Smooth muscle cell (in vitro differentiated cells): ENCODE measurements around the gene FUT3. TPM values are rescaled to one million over a fixed set of nuclear protein-coding genes. Genes with fewer than 3 reads are reported as not detected.
A peak's percentile ranks its signal among the peaks of the same experiment; 100 is the strongest.
"Not testable (repeated sequence)": the region's sequence is repeated elsewhere in the genome, so short reads cannot be mapped to it uniquely, and the experiment has no call there.

ENCODE experiments used
- DNase-seq: peaks from one replicate; lab custom pipeline; 2025; ENCODE audit not compliant: unreplicated experiment; lab: John Stamatoyannopoulos, UW
- H2AFZ ChIP-seq: fragments of 200-600 bp; sonication (generic); 2 replicates; pipeline ENCODE4 v1.6.0; 2016; ENCODE audit warnings: antibody characterized with exemption, low read depth, mild to moderate bottlenecking
- H3F3A ChIP-seq: fragments of 200-600 bp; sonication (generic); 2 replicates; pipeline ENCODE4 v1.6.0; 2017; ENCODE audit warnings: antibody characterized with exemption, low read depth
- H3K27ac ChIP-seq: fragments of 200-600 bp; sonication (generic); 2 replicates; pipeline ENCODE4 v1.5.1; 2016; ENCODE audit warnings: low read depth, mild to moderate bottlenecking
- H3K27me3 ChIP-seq: fragments of 200-600 bp; sonication (generic); 2 replicates; pipeline ENCODE4 v1.6.1; 2016; ENCODE audit warnings: low read depth, mild to moderate bottlenecking
- H3K36me3 ChIP-seq: fragments of 200-600 bp; sonication (generic); 2 replicates; pipeline ENCODE4 v1.5.1; 2016; ENCODE audit warnings: low read depth
- H3K4me1 ChIP-seq: fragments of 200-600 bp; sonication (generic); 2 replicates; pipeline ENCODE4 v1.5.1; 2016; ENCODE audit warnings: low read depth
- H3K4me2 ChIP-seq: fragments of 200-600 bp; sonication (generic); 2 replicates; pipeline ENCODE4 v1.6.0; 2016; ENCODE audit warnings: mild to moderate bottlenecking
- H3K4me3 ChIP-seq: fragments of 200-600 bp; sonication (generic); 2 replicates; pipeline ENCODE4 v1.5.1; 2016; ENCODE audit warnings: mild to moderate bottlenecking
- H3K79me2 ChIP-seq: fragments of 200-600 bp; sonication (generic); 2 replicates; pipeline ENCODE4 v1.6.0; 2016; ENCODE audit warnings: low read depth, mild to moderate bottlenecking
- H3K9ac ChIP-seq: fragments of 200-600 bp; sonication (generic); 2 replicates; pipeline ENCODE4 v1.6.0; 2016; ENCODE audit warnings: low read depth
- H3K9me3 ChIP-seq: fragments of 200-600 bp; sonication (generic); replicated peaks from 2 replicates; pipeline ENCODE4 v1.5.1; 2016; ENCODE audit warnings: low read depth
- H4K20me1 ChIP-seq: fragments of 200-600 bp; sonication (generic); 2 replicates; pipeline ENCODE4 v1.6.0; 2016; ENCODE audit warnings: low read depth
- WGBS: methylation state at CpG from one replicate; pipeline ENCODE4 v1.1.7; 2016; ENCODE audit warnings: low lambda C conversion rate; 5-methylcytosine and 5-hydroxymethylcytosine counted together
- polyA plus RNA-seq: library from polyadenylated mRNA; unstranded; fragments of >200 nt; fragmentation: Nextera tagmentation; extraction: Ambion mirVana; gene quantifications from 2 replicates; pipeline ENCODE4 v1.2.1, GENCODE V29; 2016
- total RNA-seq: library from RNA; depleted of rRNA; stranded (reverse); fragments of >200 nt; gene quantifications from 2 replicates; pipeline ENCODE4 v1.2.3, GENCODE V29; 2014
- TF ChIP-seq, protein P1 (sequence below): fragments of 200-600 bp; sonication (generic); IDR thresholded peaks from 2 replicates; pipeline ENCODE4 v1.5.1; 2017; ENCODE audit warnings: borderline replicate concordance, mild to moderate bottlenecking, antibody characterized with exemption; ENCODE audit not compliant: insufficient read depth, poor library complexity, severe bottlenecking

Gene FUT3
- total and polyA plus RNA-seq, 2 experiments from 2014 or later = 0.24 to 0.58 TPM

DNA sequence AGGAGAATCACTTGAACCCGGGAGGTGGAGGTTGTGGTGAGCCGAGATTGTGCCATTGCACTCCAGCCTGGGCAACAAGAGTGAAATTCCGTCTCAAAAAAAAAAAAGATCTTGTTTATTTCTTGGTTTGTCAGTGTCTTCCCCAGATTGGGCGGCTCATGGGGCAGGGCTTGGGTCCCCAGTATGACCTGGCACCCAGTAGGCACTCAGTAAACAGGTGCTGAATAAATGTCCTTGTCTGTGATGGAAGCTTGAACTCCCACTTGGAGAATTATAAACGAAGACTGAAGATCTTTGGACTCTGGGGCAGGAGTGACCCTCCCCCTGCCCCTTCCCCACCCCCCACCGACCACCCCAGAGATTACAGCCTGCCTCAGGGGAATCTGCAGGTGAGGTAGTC, 28.9 kb upstream of the FUT3 start:
- Histone ChIP-seq H3K27ac (no peak overlapping the region), H4K20me1 (no peaks in the 10 kb centered on the region), H3K9ac (no peak overlapping the region), H3K4me1 (peaks cover 10% of the 10 kb centered on the region), H3K27me3 (no peaks in the 10 kb centered on the region), H3K79me2 (no peaks in the 10 kb centered on the region), H3K4me2 (peak overlapping the region; percentile 64), H3K36me3 (no peaks in the 10 kb centered on the region), H2AFZ (no peak overlapping the region), H3K9me3 (no peaks in the 10 kb centered on the region), H3F3A (no peaks in the 10 kb centered on the region), H3K4me3 (no peak overlapping the region)
- DNase-seq = no peak
- TF ChIP-seq, protein P1, sequence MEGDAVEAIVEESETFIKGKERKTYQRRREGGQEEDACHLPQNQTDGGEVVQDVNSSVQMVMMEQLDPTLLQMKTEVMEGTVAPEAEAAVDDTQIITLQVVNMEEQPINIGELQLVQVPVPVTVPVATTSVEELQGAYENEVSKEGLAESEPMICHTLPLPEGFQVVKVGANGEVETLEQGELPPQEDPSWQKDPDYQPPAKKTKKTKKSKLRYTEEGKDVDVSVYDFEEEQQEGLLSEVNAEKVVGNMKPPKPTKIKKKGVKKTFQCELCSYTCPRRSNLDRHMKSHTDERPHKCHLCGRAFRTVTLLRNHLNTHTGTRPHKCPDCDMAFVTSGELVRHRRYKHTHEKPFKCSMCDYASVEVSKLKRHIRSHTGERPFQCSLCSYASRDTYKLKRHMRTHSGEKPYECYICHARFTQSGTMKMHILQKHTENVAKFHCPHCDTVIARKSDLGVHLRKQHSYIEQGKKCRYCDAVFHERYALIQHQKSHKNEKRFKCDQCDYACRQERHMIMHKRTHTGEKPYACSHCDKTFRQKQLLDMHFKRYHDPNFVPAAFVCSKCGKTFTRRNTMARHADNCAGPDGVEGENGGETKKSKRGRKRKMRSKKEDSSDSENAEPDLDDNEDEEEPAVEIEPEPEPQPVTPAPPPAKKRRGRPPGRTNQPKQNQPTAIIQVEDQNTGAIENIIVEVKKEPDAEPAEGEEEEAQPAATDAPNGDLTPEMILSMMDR = no peak
- WGBS = 60% methylated on average over 6 of the region's 6 CpGs

DNA sequence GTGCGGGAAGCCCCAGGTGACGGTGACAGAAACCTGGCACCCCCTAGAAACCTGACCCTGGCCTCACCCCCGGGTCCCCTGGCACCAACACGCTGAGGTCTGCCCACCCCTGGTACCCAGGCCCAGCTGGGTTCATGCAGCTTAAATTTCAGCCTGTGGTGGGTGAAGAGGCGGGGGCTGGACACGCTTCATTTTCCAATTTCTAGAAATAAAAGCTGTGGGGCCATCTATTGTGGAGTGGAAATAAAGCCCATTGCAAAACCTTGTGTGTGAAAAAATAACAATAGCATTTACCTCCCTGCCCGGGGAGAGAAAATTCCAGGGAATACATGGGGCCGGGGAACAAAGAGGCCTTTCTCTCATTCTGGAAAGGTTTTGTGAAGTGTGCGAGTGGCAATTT, 26.6 kb upstream of the FUT3 start:
- no peak overlapping the region for H2AFZ ChIP-seq
- no peaks in the 10 kb centered on the region for H3K27me3 ChIP-seq
- H3K9me3 ChIP-seq = no peaks in the 10 kb centered on the region
- no peak overlapping the region for H3K27ac ChIP-seq
- no peaks in the 10 kb centered on the region for H3K36me3 ChIP-seq
- TF ChIP-seq, protein P1 = no peak
- H3K9ac ChIP-seq = no peak overlapping the region
- H3K4me1 ChIP-seq = peaks cover 10% of the 10 kb centered on the region
- 93% methylated on average over 9 of the region's 9 CpGs for WGBS
- no peaks in the 10 kb centered on the region for H4K20me1 ChIP-seq
- H3K4me3 ChIP-seq = no peak overlapping the region
- H3K4me2 ChIP-seq = no peak overlapping the region
- H3K79me2 ChIP-seq = no peaks in the 10 kb centered on the region
- H3F3A ChIP-seq = no peaks in the 10 kb centered on the region
- DNase-seq = no peak

DNA sequence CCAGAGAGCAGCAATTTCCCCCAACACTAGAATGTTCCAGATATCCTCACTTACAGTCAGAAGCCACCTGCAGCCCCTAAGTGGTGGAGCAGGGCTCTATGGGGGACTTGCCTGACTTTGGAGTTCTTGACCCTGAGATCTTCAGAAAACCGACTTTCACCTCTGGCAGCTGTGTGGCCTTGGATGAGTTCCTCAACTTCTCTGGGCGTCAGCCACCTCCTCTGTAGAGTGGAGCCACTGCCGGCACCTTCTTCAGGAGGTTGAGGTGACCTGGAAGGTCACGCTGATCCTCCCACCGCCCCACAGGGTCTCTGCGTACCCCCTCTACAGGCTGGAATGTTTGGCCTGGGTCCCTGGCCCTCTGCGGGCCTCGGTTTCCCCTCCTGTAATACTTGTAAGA, 26.2 kb upstream of the FUT3 start:
- H3F3A ChIP-seq = no peaks in the 10 kb centered on the region
- H4K20me1 ChIP-seq = no peaks in the 10 kb centered on the region
- no peak overlapping the region for H3K4me3 ChIP-seq
- H3K9me3 ChIP-seq = no peaks in the 10 kb centered on the region
- TF ChIP-seq, protein P1 = no peak
- H3K27ac ChIP-seq = no peak overlapping the region
- 90% methylated on average over 8 of the region's 8 CpGs for WGBS
- peaks cover 10% of the 10 kb centered on the region for H3K4me1 ChIP-seq
- H3K4me2 ChIP-seq = no peak overlapping the region
- no peaks in the 10 kb centered on the region for H3K36me3 ChIP-seq
- H3K9ac ChIP-seq = no peak overlapping the region
- no peak for DNase-seq
- no peak overlapping the region for H2AFZ ChIP-seq
- no peaks in the 10 kb centered on the region for H3K27me3 ChIP-seq
- no peaks in the 10 kb centered on the region for H3K79me2 ChIP-seq

DNA sequence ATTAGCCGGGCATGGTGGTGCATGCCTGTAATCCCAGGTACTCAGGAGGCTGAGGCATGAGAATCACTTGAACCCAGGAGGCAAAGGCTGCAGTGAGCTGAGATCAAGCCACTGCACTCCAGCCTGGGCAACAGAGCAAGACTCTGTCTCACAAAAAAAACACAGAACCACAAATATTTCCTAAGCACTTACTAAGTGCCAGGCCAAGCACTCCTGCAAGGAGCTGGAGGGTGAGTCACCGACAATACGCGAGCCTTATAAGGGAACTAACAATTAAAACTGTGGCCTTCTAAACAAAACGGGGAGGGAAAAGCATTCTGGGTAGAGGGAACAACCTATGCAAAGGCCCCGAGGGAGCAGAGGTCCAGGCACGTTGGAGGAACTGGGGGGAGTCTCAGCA, 23.2 kb upstream of the FUT3 start:
- H3K27me3 ChIP-seq, H3K27ac ChIP-seq, H3K9ac ChIP-seq, H3K79me2 ChIP-seq, H3K4me1 ChIP-seq, H3K4me3 ChIP-seq, H3K36me3 ChIP-seq, H4K20me1 ChIP-seq, H3F3A ChIP-seq, H3K4me2 ChIP-seq, H2AFZ ChIP-seq, DNase-seq, H3K9me3 ChIP-seq: not testable (repeated sequence)
- 64% methylated on average over 7 of the region's 7 CpGs for WGBS
